ENCODE data around the gene LRRFIP2. TPM values are rescaled to one million over a fixed set of nuclear protein-coding genes. Genes with fewer than 3 reads are reported as not detected.

Gene LRRFIP2
- total and polyA plus RNA-seq, 2 of the 8 experiments (the other 6 are each of a cell fraction or from before 2014, with no cell fraction given), result 8.8 to 25.6 TPM

GRCh38 chr3:37087870-37088269, 86.5 kb downstream of the LRRFIP2 start:
- Histone ChIP-seq H3K23ac (ENCODE audit: insufficient read length) (no peak overlapping the region), H3K4me2 (ENCODE audit: insufficient read depth in 1 of 2, low read depth in 2 of 2, low read length in 2 of 2) (no peak overlapping the region), H3K18ac (ENCODE audit: extremely low read depth, low read length) (no peak overlapping the region), H2BK15ac (ENCODE audit: low read length) (no peak overlapping the region), H3K9me3 (ENCODE audit: insufficient read depth in 2 of 2, low read depth in 1 of 2, low read length in 1 of 2) (no peaks in the 10 kb centered on the region), H4K5ac (ENCODE audit: insufficient read length, low read depth, low read length) (no peak overlapping the region), H2AFZ (ENCODE audit: low read length) (no peak overlapping the region), H3K14ac (ENCODE audit: insufficient read length) (no peak overlapping the region), H2AK5ac (ENCODE audit: low read depth, low read length) (no peak overlapping the region), H3K4me1 (replicated peaks in 1 of 4; ENCODE audit: control insufficient read depth in 3 of 4, insufficient read depth in 4 of 4, low read length in 3 of 4) (no peaks in the 10 kb centered on the region), H3K79me2 (ENCODE audit: control insufficient read depth in 1 of 2, insufficient read depth in 2 of 2, low read length in 2 of 2) (no peaks in the 10 kb centered on the region), H3K36me3 (ENCODE audit: control insufficient read depth in 2 of 4, insufficient read depth in 4 of 4, low read length in 3 of 4) (no peaks in the 10 kb centered on the region), H4K91ac (replicated peaks; ENCODE audit: insufficient read length, low read length) (no peak overlapping the region), H2BK5ac (ENCODE audit: low read depth, low read length) (no peak overlapping the region), H3K79me1 (ENCODE audit: low read depth, low read length) (no peaks in the 10 kb centered on the region), H2BK20ac (ENCODE audit: low read length) (no peak overlapping the region), H3K9ac (replicated peaks in 1 of 4; ENCODE audit: extremely low read depth in 1 of 4, low read depth in 3 of 4, low read length in 3 of 4) (no peak overlapping the region), H4K8ac (ENCODE audit: extremely low read depth, insufficient read depth, low read length) (no peak overlapping the region), H3K4ac (replicated peaks; ENCODE audit: insufficient read length, low read depth, low read length) (no peak overlapping the region), H4K20me1 (replicated peaks in 1 of 2; ENCODE audit: control insufficient read depth in 1 of 2, insufficient read depth in 2 of 2, low read length in 2 of 2) (no peaks in the 10 kb centered on the region), H3K23me2 (ENCODE audit: low read depth, low read length) (no peaks in the 10 kb centered on the region), H3K4me3 (ENCODE audit: extremely low read depth in 1 of 4, insufficient read depth in 2 of 4, low read depth in 3 of 4, low read length in 4 of 4) (no peak overlapping the region), H3K56ac (replicated peaks; ENCODE audit: insufficient read length, low read depth, low read length) (no peak overlapping the region), H2BK12ac (ENCODE audit: low read depth, low read length) (no peak overlapping the region), H2BK120ac (replicated peaks; ENCODE audit: low read depth, low read length) (no peak overlapping the region), H3K27me3 (replicated peaks in 1 of 4; ENCODE audit: control insufficient read depth in 3 of 4, extremely low read depth in 1 of 4, insufficient read depth in 3 of 4, low read length in 3 of 4) (no peaks in the 10 kb centered on the region), H3K27ac (ENCODE audit: low read depth, low read length) (no peak overlapping the region)
- DNase-seq (ENCODE audit: low read depth in 1 of 2, low spot score in 2 of 2) (no peak), FAIRE-seq (no peak)
- CTCF ChIA-PET (ENCODE audit: partially characterized antibody), result no interaction called here
- POLR2A ChIA-PET (ENCODE audit: partially characterized antibody), result no interaction called here
- WGBS, 2 experiments (ENCODE audit: extremely low coverage in 1 of 2, insufficient coverage in 1 of 2, insufficient read length in 1 of 2, insufficient replicate concordance in 2 of 2, low coverage in 1 of 2, low lambda C conversion rate in 2 of 2, missing lambda C conversion rate in 1 of 2), result 100% methylated on average over 2 of the region's 2 CpGs; no CpG with 5 or more reads in 1 of the 2 experiments
- TF ChIP-seq ATF3 (IDR thresholded peaks at IDR 0.05; ENCODE audit: insufficient read depth, low read depth, low read length) (no peak), CTBP2 (IDR thresholded peaks at IDR 0.05; ENCODE audit: borderline replicate concordance, insufficient read depth, insufficient read length, low read length) (no peak), JUN (IDR thresholded peaks at IDR 0.05; ENCODE audit: low read depth, low read length) (no peak), SP4 (IDR thresholded peaks at IDR 0.05; ENCODE audit: low read length) (no peak), HDAC6 (IDR thresholded peaks at IDR 0.05; ENCODE audit: low read depth, low read length) (no peak), CHD2 (IDR thresholded peaks at IDR 0.05; ENCODE audit: low read length) (no peak)
